Measurements from ENCODE around the gene TBK1.

DNA sequence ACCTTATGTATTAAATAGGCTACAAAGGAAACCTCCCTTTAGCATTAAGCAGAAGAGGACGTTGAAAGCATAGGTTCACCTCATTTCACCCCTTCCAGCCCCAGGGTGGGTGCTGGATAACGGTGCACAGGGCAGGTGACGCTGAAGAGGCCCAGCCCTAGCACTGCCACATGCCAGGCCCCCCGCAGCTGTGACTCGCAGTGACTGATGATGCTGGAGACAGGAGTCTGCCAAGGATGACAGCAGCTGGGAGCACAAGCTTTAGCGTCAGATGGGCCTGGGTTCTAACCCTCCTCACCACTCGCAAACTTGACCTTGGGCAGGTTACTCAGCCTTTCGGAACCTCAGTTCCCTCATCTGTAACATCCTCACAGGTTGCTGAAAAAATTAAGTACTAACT lies 76.7 kb downstream of the TBK1 start:
- TF ChIP-seq NFE2L1 (CRISPR knock-in tag; IDR thresholded peaks at IDR 0.05) (no peak), CTCF (IDR thresholded peaks at IDR 0.05) (no peak), CREM (CRISPR knock-in tag; IDR thresholded peaks at IDR 0.05) (no peak), USF1 (CRISPR knock-in tag; IDR thresholded peaks at IDR 0.05) (no peak)
